ENCODE data around the gene PDZD8. TPM values are rescaled to one million over a fixed set of nuclear protein-coding genes. Genes with fewer than 3 reads are reported as not detected.
A peak's percentile ranks its signal among the peaks of the same experiment; 100 is the strongest.

The PDZD8 gene
- total and polyA plus RNA-seq, 2 donors (not counting 1 experiment from before 2014, with no cell fraction given) = 15.4 to 34.6 TPM

- no peaks in the 10 kb centered on the region for H3K36me3 ChIP-seq (ENCODE audit: control insufficient read depth, insufficient read depth, low read length)
- no peak overlapping the region for H3K4me3 ChIP-seq (replicated peaks in 1 of 4; ENCODE audit: control extremely low read depth in 1 of 4, insufficient read depth in 1 of 4, low read depth in 3 of 4, low read length in 4 of 4)
- TF ChIP-seq EZH2 (IDR thresholded peaks at IDR 0.05; ENCODE audit: low read length, missing control alignments) (no peak), CTCF (conservative IDR thresholded peaks at IDR 0.05 in 1 of 2, IDR thresholded peaks at IDR 0.05 in 1 of 2; ENCODE audit: low read depth in 1 of 2, low read length in 2 of 2) (no peak)
- no peaks in the 10 kb centered on the region for H3K4me1 ChIP-seq (ENCODE audit: control insufficient read depth, extremely low read depth, insufficient read depth, low read length)
- no peaks in the 10 kb centered on the region for H4K20me1 ChIP-seq (ENCODE audit: control insufficient read depth, extremely low read depth, insufficient read depth, low read length)
- H3K4me2 ChIP-seq (ENCODE audit: extremely low read depth, insufficient read depth, low read length) = no peak overlapping the region
- no peaks in the 10 kb centered on the region for H3K27me3 ChIP-seq (ENCODE audit: control insufficient read depth, insufficient read depth, low read length)
- no peak overlapping the region for H3K9ac ChIP-seq (ENCODE audit: insufficient read depth, low read length)
- DNase-seq (ENCODE audit: low read depth in 2 of 2) = no peak
- no peaks in the 10 kb centered on the region for H3K79me2 ChIP-seq (ENCODE audit: control insufficient read depth, insufficient read depth, low read length)
- H3K27ac ChIP-seq (ENCODE audit: insufficient read depth, low read length) = no peak overlapping the region
- H3K9me3 ChIP-seq (ENCODE audit: control insufficient read depth, insufficient read depth, low read depth, low read length) = no peaks in the 10 kb centered on the region
- H2AFZ ChIP-seq (ENCODE audit: low read length) = no peak overlapping the region
These were observed 101.3 kb downstream of the PDZD8 start for GRCh38 chr10:117273980-117274379.

GRCh38 chr10:117272195-117273076, 102.8 kb downstream of the PDZD8 start:
- Histone ChIP-seq H4K20me1 (ENCODE audit: control insufficient read depth, extremely low read depth, insufficient read depth, low read length) (no peaks in the 10 kb centered on the region), H3K27ac (ENCODE audit: insufficient read depth, low read length) (no peak overlapping the region), H3K4me1 (ENCODE audit: control insufficient read depth, extremely low read depth, insufficient read depth, low read length) (no peaks in the 10 kb centered on the region), H2AFZ (ENCODE audit: low read length) (no peak overlapping the region), H3K9ac (ENCODE audit: insufficient read depth, low read length) (no peak overlapping the region), H3K4me2 (ENCODE audit: extremely low read depth, insufficient read depth, low read length) (no peak overlapping the region), H3K79me2 (ENCODE audit: control insufficient read depth, insufficient read depth, low read length) (no peaks in the 10 kb centered on the region), H3K27me3 (ENCODE audit: control insufficient read depth, insufficient read depth, low read length) (no peaks in the 10 kb centered on the region), H3K4me3 (replicated peaks in 1 of 4; ENCODE audit: control extremely low read depth in 1 of 4, insufficient read depth in 1 of 4, low read depth in 3 of 4, low read length in 4 of 4) (no peak overlapping the region), H3K9me3 (ENCODE audit: control insufficient read depth, insufficient read depth, low read depth, low read length) (no peaks in the 10 kb centered on the region), H3K36me3 (ENCODE audit: control insufficient read depth, insufficient read depth, low read length) (no peaks in the 10 kb centered on the region)
- no peak for TF ChIP-seq CTCF (conservative IDR thresholded peaks at IDR 0.05 in 1 of 2, IDR thresholded peaks at IDR 0.05 in 1 of 2; ENCODE audit: low read depth in 1 of 2, low read length in 2 of 2)
- TF ChIP-seq EZH2 (IDR thresholded peaks at IDR 0.05; ENCODE audit: low read length, missing control alignments) = no peak
- DNase-seq (ENCODE audit: low read depth in 2 of 2) = no peak

GRCh38 chr10:117271427-117271826, 103.8 kb downstream of the PDZD8 start:
- no peaks in the 10 kb centered on the region for H3K36me3 ChIP-seq (ENCODE audit: control insufficient read depth, insufficient read depth, low read length)
- H3K79me2 ChIP-seq (ENCODE audit: control insufficient read depth, insufficient read depth, low read length) = no peaks in the 10 kb centered on the region
- no peak overlapping the region for H3K9ac ChIP-seq (ENCODE audit: insufficient read depth, low read length)
- no peaks in the 10 kb centered on the region for H4K20me1 ChIP-seq (ENCODE audit: control insufficient read depth, extremely low read depth, insufficient read depth, low read length)
- no peak overlapping the region for H3K4me2 ChIP-seq (ENCODE audit: extremely low read depth, insufficient read depth, low read length)
- H3K4me3 ChIP-seq (replicated peaks in 1 of 4; ENCODE audit: control extremely low read depth in 1 of 4, insufficient read depth in 1 of 4, low read depth in 3 of 4, low read length in 4 of 4) = no peak overlapping the region
- no peaks in the 10 kb centered on the region for H3K9me3 ChIP-seq (ENCODE audit: control insufficient read depth, insufficient read depth, low read depth, low read length)
- H2AFZ ChIP-seq (ENCODE audit: low read length) = no peak overlapping the region
- DNase-seq (ENCODE audit: low read depth in 2 of 2) = peak in 1 of 2 donors; percentile 36
- H3K27ac ChIP-seq (ENCODE audit: insufficient read depth, low read length) = no peak overlapping the region
- TF ChIP-seq CTCF (conservative IDR thresholded peaks at IDR 0.05 in 1 of 2, IDR thresholded peaks at IDR 0.05 in 1 of 2; ENCODE audit: low read depth in 1 of 2, low read length in 2 of 2) = no peak
- TF ChIP-seq EZH2 (IDR thresholded peaks at IDR 0.05; ENCODE audit: low read length, missing control alignments) = no peak
- no peaks in the 10 kb centered on the region for H3K4me1 ChIP-seq (ENCODE audit: control insufficient read depth, extremely low read depth, insufficient read depth, low read length)
- no peaks in the 10 kb centered on the region for H3K27me3 ChIP-seq (ENCODE audit: control insufficient read depth, insufficient read depth, low read length)

All from fibroblast of lung (primary cell).